CD4-positive, alpha-beta T cell treated with Interleukin-15 for 4 hours (primary cell): ENCODE measurements around the gene AQP10.
A peak's percentile ranks its signal among the peaks of the same experiment; 100 is the strongest.
"Not testable (repeated sequence)": the region's sequence is repeated elsewhere in the genome, so short reads cannot be mapped to it uniquely, and the experiment has no call there.

Experiments used
- DNase-seq: peaks from one replicate; pipeline ENCODE4 v3.0.0-alpha.2; 2020; ENCODE audit warnings: low spot score

The AQP10 gene

DNA sequence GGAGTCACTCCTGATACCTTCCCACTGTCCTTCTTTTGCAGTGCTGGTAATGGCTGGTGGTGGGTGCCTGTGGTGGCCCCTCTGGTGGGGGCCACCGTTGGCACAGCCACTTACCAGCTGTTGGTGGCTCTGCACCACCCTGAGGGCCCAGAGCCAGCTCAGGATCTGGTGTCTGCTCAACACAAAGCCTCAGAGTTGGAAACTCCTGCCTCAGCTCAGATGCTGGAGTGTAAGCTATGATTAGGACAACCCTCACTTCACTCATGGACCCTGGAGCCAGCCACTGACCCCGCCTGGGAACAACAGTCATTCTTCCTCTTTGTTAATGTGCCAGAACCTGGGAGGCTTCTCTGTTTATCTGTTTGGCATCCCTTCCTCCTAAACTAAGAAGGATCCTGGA, 3.3 kb downstream of the AQP10 start:
- no peak for DNase-seq

DNA sequence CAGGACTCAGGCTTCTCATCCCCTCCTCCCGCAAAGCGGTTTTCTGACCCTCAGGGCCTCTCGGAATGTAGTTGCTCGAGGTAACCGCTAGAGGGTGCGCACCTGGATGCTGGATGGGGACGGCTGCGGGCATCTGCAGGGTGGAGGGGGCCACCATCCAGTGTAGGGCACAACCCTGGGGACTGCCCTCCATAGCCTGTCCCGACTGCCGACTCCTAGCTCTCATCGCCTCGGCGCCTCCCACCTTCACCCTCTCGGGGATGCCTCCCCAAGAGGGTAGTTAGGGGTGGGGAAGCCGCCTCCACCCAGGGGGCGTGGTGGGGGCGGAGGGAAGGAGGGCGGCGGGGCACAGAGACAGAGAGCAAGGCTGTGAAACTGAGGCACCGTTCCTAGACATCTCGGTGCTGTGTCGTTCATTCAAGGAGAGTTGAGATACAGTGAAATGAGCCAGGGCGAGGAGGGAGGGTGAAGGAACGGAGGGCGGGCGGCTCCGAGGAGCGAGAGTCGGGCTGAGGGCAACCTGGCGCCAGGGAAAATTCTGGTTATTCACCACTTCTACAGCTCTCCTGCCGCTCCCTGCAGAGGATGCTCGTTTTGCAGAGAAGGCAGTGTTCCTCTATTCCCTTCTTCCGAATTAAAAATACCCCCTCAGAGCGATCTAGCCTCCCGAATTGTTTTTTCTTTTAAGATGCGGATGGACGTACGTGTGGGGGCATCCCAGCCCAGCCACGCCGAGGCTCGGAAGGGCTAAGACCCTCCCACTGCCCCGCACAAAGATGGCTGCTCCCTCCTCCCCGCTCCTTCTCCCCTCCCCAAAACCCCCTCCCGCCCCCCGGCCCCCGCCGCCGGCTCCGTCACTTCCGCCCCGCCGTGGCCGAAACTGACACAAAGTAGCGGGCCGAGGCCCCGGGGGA, 4.0 kb downstream of the AQP10 start, which contains the start of gene ATP8B2:
Gene ATP8B2, plus strand, starts transcription at position 857 of the 914 bp plus-strand sequence. CDS start 2,617 bp downstream, outside the sequence.
- peak; percentile 86 for DNase-seq

GRCh38 chr1:154325583-154326545, 5.0 kb downstream of the AQP10 start:
- DNase-seq = no peak

DNA sequence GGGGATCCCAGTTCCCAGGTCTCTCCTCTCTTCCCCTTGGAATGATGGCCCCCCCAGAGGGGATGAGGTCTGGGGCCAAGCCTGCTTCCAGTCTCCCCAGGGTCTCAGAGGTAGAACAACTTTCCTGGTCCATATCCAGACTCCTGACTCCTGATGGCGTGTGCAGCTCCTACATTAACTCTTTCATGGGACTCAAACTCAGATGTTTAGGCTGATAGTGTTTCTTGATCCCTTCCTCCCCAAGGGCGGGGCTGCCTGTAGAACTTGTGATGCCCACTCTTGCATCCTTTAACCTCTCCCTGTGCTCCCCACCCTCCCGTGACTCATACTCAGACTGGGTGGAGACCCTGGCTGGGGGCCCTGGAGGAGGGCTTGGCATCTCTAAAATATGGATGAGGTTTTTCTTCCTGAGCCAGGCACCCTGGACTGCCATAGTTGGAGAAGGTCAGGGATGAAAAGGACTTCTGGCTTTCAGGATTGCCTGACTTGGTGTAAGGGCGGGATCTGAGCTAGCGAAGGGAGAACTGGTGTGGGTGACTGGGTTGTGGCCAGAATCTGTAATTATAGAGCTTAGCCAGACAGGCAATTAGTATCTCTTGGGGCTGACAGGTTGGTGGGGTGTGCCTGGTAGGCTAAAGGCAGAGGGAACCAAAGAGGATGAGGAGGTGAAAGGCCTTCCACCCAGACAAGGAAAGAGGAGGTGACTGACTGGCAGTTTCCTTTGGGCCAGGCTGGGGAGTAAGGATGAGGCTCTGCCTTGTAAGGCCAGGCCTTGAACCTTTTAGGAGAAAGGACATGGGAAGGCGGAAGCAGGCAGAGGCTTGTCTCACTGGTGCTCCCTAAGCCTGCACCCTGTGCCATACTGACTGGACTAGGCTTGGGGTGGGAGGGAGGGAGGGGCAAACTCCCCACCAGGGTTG, 5.9 kb downstream of the AQP10 start:
- DNase-seq = peak; percentile 43

GRCh38 chr1:154327466-154328317, 6.8 kb downstream of the AQP10 start:
- peak; percentile 47 for DNase-seq

GRCh38 chr1:154328318-154329151, 7.6 kb downstream of the AQP10 start:
- peak; percentile 83 for DNase-seq

- no peak for DNase-seq
Observed at GRCh38 chr1:154329152-154329521, 8.2 kb downstream of the AQP10 start.

GRCh38 chr1:154329551-154330131, 8.7 kb downstream of the AQP10 start:
- DNase-seq = peak; percentile 35

DNA sequence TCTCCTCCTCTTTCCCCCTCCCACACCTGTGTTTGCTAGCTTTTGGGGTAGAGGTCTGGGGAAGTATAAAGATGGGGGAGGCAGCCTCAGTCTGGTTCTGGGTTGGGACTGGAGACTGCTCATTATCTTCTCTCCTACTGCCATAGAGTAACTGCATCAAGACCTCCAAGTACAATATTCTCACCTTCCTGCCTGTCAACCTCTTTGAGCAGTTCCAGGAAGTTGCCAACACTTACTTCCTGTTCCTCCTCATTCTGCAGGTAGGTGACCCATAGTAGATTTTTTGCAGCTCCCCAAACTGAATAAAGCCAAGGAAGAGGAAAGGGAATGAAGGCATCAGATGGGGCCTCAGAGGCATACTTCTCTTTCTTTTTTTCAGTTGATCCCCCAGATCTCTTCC, 9.8 kb downstream of the AQP10 start:
- DNase-seq = peak; percentile 34

DNA sequence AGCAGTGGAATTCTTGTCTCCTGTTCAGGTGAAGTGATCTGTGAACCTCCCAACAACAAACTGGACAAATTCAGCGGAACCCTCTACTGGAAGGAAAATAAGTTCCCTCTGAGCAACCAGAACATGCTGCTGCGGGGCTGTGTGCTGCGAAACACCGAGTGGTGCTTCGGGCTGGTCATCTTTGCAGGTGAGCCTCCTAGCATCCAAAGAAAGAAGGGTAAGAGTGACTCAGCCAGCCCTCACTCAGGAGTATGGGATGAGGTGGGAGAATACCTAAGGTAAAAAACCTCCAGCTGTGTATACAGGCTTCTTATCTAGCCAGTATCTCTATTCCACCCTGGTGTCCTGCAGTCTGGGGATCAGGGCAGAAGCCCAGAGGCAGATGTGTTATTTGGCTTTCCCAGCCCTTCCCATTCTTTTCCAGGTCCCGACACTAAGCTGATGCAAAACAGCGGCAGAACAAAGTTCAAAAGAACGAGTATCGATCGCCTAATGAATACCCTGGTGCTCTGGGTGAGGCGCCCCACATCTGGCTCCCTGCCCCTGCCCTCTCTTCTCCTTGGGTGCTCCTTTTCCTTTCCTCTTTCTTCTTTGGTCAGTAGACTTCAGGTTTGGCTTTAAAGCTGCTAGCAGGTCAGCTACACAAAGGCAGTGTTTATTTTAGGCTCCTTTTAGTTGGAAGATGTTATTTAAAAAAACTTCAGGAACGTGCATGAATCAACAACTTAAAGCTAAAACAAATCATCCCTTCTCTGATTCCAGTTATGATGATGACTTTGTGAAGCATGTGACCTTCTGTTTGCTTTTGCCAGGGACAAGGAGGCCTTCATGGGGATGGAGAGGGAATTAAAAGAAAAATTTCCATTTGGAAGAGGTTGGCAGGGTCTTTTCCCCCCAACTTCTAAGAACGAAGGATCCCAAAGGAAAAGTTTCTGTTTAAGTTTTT, 13.5 kb downstream of the AQP10 start:
- no peak for DNase-seq

- peak; percentile 91 for DNase-seq
Observed at GRCh38 chr1:154335025-154335714, 14.3 kb downstream of the AQP10 start.

GRCh38 chr1:154337253-154337894, 16.5 kb downstream of the AQP10 start:
- DNase-seq = peak; percentile 54

- no peak for DNase-seq
Observed at GRCh38 chr1:154338875-154339274, 18.0 kb downstream of the AQP10 start.

GRCh38 chr1:154341366-154341765, 20.5 kb downstream of the AQP10 start:
- DNase-seq = not testable (repeated sequence)

- DNase-seq = peak; percentile 31
Observed at GRCh38 chr1:154342132-154342531, 21.2 kb downstream of the AQP10 start.

DNA sequence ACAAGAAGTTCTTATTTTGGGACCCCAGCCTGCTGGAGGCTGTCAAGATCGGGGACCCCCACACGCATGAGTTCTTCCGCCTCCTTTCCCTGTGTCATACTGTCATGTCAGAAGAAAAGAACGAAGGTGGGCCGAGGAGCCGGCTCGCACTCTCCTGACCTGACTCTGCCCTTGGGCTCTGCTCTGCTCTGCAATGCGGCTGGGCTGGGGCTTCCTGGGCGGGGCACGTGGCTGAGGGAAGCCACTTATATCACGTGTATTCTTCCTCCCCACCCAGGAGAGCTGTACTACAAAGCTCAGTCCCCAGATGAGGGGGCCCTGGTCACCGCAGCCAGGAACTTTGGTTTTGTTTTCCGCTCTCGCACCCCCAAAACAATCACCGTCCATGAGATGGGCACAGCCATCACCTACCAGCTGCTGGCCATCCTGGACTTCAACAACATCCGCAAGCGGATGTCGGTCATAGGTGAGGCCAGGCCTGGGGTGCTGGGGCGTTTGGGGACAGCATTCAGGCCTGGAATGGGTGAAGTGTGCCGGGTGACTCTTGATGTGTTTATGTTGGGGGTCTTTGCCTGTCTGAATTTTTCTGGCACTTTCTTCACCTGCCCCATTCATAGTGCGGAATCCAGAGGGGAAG, 22.1 kb downstream of the AQP10 start:
- peak; percentile 74 for DNase-seq
